Erythroblast (primary cell): ENCODE data around the gene FAM32A.

ENCODE experiments used
- GATA1 ChIP-seq: IDR thresholded peaks from 2 replicates; pipeline ENCODE4 v1.6.1; 2011; ENCODE audit warnings: low read depth, mild to moderate bottlenecking, control low read depth, low read length, moderate library complexity
- POLR2A ChIP-seq: IDR thresholded peaks from 2 replicates; pipeline ENCODE4 v1.6.1; 2011; ENCODE audit warnings: mild to moderate bottlenecking, low read length

GRCh38 chr19:16216744-16217670 lies 31.8 kb downstream of the FAM32A start:
- TF ChIP-seq POLR2A: no peak
- TF ChIP-seq GATA1: no peak
